Glutamatergic neuron (in vitro differentiated cells): ENCODE results near the gene TEX261. TPM values are rescaled to one million over a fixed set of nuclear protein-coding genes. Genes with fewer than 3 reads are reported as not detected.

Source experiments
- DNase-seq: peaks from one replicate; pipeline ENCODE4 v3.0.0; 2022
- H3K27ac Mint-ChIP-seq: one replicate; pipeline ENCODE4 v1.8.0; 2020; ENCODE audit warnings: mild to moderate bottlenecking, mixed read lengths, inconsistent platforms; ENCODE audit not compliant: unreplicated experiment
- H3K27me3 Mint-ChIP-seq: one replicate; pipeline ENCODE4 v1.8.0; 2020; ENCODE audit warnings: mild to moderate bottlenecking, moderate library complexity, mixed read lengths, inconsistent platforms; ENCODE audit not compliant: unreplicated experiment
- H3K36me3 Mint-ChIP-seq: one replicate; pipeline ENCODE4 v1.8.0; 2020; ENCODE audit warnings: mild to moderate bottlenecking, mixed read lengths, inconsistent platforms; ENCODE audit not compliant: unreplicated experiment
- H3K4me1 Mint-ChIP-seq: one replicate; pipeline ENCODE4 v1.8.0; 2020; ENCODE audit warnings: mild to moderate bottlenecking, low read depth, mixed read lengths, inconsistent platforms; ENCODE audit not compliant: unreplicated experiment
- H3K4me3 Mint-ChIP-seq: one replicate; pipeline ENCODE4 v1.8.0; 2020; ENCODE audit warnings: mild to moderate bottlenecking, mixed read lengths, inconsistent platforms; ENCODE audit not compliant: unreplicated experiment
- H3K9me3 Mint-ChIP-seq: one replicate; pipeline ENCODE4 v1.8.0; 2020; ENCODE audit warnings: mild to moderate bottlenecking, moderate library complexity, mixed read lengths, inconsistent platforms; ENCODE audit not compliant: unreplicated experiment
- total RNA-seq: library from RNA; stranded (reverse); fragmentation: NEBNext Ultra II Directional; extraction: Animal tissue kit (Norgen Biotek cat#: 25700); gene quantifications from one replicate; pipeline ENCODE4 v1.2.1, GENCODE V29; 2021; ENCODE audit not compliant: unreplicated experiment
- TF ChIP-seq, protein P1 (sequence below): fragments of 200-600 bp; sonication (generic); IDR thresholded peaks from one replicate; pipeline ENCODE4 v1.5.0; 2021; ENCODE audit not compliant: partially characterized antibody, unreplicated experiment

Gene TEX261
- total RNA-seq, 1 donor from 2014 or later, result 43.0 TPM

DNA sequence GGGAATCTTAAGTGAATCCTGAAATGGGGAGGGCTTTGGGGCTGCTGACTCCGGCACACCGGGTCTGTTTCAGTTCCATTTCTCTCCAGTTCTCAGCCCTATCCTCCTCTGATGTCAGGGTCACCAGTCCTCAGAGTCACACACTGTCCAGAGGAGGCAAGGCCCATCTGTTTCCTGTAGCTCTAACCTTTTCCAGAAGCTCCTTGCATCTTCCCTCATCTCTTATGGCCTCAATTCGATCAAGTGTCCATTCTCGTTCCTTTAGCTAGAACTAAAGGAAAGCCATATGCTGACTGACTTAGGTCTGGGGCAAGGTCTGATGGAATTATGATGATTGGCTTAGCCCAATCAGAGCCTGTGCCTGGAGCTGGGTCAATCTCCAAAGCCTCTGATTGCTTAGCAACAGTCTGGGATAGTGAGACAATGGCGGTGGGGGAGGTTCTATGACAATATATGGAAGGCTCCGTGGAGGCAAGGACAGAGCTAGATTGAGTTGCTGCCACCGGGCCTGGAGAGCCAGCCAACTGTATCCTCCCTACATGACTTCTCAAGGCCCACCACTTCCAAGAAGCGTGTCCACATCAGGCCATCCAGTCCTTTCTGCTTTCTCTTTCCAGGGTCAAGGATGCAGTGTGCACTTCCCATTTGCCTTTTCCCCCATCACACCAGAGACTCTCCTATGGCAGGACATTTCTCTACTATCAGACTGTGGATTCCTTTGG, 11.0 kb downstream of the TEX261 start:
- peaks cover 14% of the 10 kb centered on the region for H3K4me1 Mint-ChIP-seq
- peaks cover 2% of the 10 kb centered on the region for H3K27me3 Mint-ChIP-seq
- H3K9me3 Mint-ChIP-seq, result peaks cover 5% of the 10 kb centered on the region
- no peak for DNase-seq
- no peak overlapping the region for H3K27ac Mint-ChIP-seq
- H3K36me3 Mint-ChIP-seq, result peaks cover 9% of the 10 kb centered on the region
- H3K4me3 Mint-ChIP-seq, result no peak overlapping the region
- TF ChIP-seq, protein P1, sequence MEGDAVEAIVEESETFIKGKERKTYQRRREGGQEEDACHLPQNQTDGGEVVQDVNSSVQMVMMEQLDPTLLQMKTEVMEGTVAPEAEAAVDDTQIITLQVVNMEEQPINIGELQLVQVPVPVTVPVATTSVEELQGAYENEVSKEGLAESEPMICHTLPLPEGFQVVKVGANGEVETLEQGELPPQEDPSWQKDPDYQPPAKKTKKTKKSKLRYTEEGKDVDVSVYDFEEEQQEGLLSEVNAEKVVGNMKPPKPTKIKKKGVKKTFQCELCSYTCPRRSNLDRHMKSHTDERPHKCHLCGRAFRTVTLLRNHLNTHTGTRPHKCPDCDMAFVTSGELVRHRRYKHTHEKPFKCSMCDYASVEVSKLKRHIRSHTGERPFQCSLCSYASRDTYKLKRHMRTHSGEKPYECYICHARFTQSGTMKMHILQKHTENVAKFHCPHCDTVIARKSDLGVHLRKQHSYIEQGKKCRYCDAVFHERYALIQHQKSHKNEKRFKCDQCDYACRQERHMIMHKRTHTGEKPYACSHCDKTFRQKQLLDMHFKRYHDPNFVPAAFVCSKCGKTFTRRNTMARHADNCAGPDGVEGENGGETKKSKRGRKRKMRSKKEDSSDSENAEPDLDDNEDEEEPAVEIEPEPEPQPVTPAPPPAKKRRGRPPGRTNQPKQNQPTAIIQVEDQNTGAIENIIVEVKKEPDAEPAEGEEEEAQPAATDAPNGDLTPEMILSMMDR, result no peak

DNA sequence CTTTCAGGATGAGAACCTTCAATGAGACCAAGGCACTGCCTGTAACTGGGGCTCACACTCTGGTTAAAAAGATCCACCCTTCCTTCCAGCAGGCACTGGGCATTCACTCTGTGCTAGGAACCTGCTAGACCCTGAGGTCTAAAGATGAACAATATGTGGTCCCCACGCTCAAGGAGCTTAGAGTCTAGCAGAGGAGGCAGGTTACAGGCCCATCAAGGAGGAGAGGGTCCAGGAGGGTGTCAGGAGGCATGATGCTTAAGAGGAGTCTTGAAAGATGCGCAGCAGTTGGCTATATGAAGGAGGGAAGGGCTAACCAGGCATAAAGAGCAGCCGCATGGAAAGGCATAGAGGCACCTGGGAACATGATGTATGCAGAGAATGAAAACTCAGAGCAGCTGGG, 11.7 kb downstream of the TEX261 start:
- TF ChIP-seq, protein P1, result no peak
- no peak for DNase-seq
- H3K27me3 Mint-ChIP-seq, result peaks cover 5% of the 10 kb centered on the region
- H3K36me3 Mint-ChIP-seq, result peaks cover 5% of the 10 kb centered on the region
- H3K9me3 Mint-ChIP-seq, result peaks cover 8% of the 10 kb centered on the region
- H3K4me1 Mint-ChIP-seq, result peaks cover 14% of the 10 kb centered on the region
- peak overlapping the region; percentile 6 for H3K4me3 Mint-ChIP-seq
- no peak overlapping the region for H3K27ac Mint-ChIP-seq

- H3K27me3 Mint-ChIP-seq, result peaks cover 5% of the 10 kb centered on the region
- no peak for DNase-seq
Measured at GRCh38 chr2:70981866-70982810, 12.5 kb downstream of the TEX261 start.

DNA sequence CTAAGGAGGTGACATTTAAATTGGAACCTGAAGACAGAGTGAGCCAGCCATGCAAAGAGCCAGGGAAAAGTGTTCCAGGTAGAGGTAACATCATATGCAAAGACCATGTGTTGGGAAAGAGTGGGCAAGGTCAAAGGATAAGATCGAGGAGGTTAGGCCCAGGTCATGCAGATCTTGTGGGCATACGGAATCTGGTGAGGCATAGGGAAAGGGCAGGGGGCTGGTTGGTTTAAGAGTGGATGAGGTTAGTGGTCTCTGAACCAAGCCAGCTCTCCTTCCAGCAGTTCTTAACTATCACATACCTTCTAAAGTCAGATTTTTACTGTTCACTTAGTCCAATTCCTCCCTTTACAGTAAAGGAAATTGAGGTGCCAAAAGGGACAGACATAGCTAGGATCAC, 13.3 kb downstream of the TEX261 start:
- peaks cover 5% of the 10 kb centered on the region for H3K36me3 Mint-ChIP-seq
- no peak for DNase-seq
- peaks cover 17% of the 10 kb centered on the region for H3K4me1 Mint-ChIP-seq
- TF ChIP-seq, protein P1, result no peak
- H3K4me3 Mint-ChIP-seq, result no peak overlapping the region
- H3K27ac Mint-ChIP-seq, result no peak overlapping the region
- H3K9me3 Mint-ChIP-seq, result peaks cover 11% of the 10 kb centered on the region
- H3K27me3 Mint-ChIP-seq, result peaks cover 5% of the 10 kb centered on the region

More at GRCh38 chr2:70981866-70982810, 12.5 kb downstream of the TEX261 start:
- Mint-ChIP-seq H3K4me3 (no peak overlapping the region), H3K36me3 (peaks cover 5% of the 10 kb centered on the region), H3K4me1 (peaks cover 17% of the 10 kb centered on the region), H3K27ac (no peak overlapping the region), H3K9me3 (peaks cover 9% of the 10 kb centered on the region)
- TF ChIP-seq, protein P1, result no peak
